NCI-H1436 (cell line): ENCODE data around the gene CHD5.

Experiments used
- DNase-seq: peaks from one replicate; lab custom pipeline; 2025; lab: John Stamatoyannopoulos, UW

Gene CHD5

GRCh38 chr1:6172549-6172948 lies 7.6 kb downstream of the CHD5 start:
- DNase-seq, result no peak

- DNase-seq, result peak; percentile 13
These were observed 8.5 kb downstream of the CHD5 start for GRCh38 chr1:6171548-6172124.

- DNase-seq, result no peak
These were observed 9.3 kb downstream of the CHD5 start for GRCh38 chr1:6170742-6171201.

GRCh38 chr1:6170116-6170741 lies 9.9 kb downstream of the CHD5 start:
- DNase-seq, result no peak

- DNase-seq, result no peak
These were observed 11.1 kb downstream of the CHD5 start for GRCh38 chr1:6168947-6169586.

GRCh38 chr1:6167391-6168303 lies 12.5 kb downstream of the CHD5 start:
- no peak for DNase-seq

- DNase-seq, result no peak
These were observed 13.3 kb downstream of the CHD5 start for GRCh38 chr1:6166655-6167390.

GRCh38 chr1:6166221-6166620 lies 13.9 kb downstream of the CHD5 start:
- DNase-seq, result no peak

GRCh38 chr1:6165441-6165985 lies 14.6 kb downstream of the CHD5 start:
- DNase-seq, result no peak

- DNase-seq, result no peak
These were observed 15.1 kb downstream of the CHD5 start for GRCh38 chr1:6165027-6165426.

- no peak for DNase-seq
These were observed 16.0 kb downstream of the CHD5 start for GRCh38 chr1:6163973-6164617.

GRCh38 chr1:6163191-6163972 lies 16.7 kb downstream of the CHD5 start:
- DNase-seq, result no peak

- no peak for DNase-seq
These were observed 17.3 kb downstream of the CHD5 start for GRCh38 chr1:6162773-6163172.

GRCh38 chr1:6162341-6162740 lies 17.8 kb downstream of the CHD5 start:
- DNase-seq, result no peak

GRCh38 chr1:6158181-6158580 lies 21.9 kb downstream of the CHD5 start:
- DNase-seq, result no peak

GRCh38 chr1:6157528-6158174 lies 22.5 kb downstream of the CHD5 start:
- DNase-seq, result peak; percentile 32

GRCh38 chr1:6157132-6157527 lies 23.0 kb downstream of the CHD5 start:
- no peak for DNase-seq

GRCh38 chr1:6154525-6155319 lies 25.4 kb downstream of the CHD5 start:
- DNase-seq, result no peak

GRCh38 chr1:6152882-6153281 lies 27.2 kb downstream of the CHD5 start:
- no peak for DNase-seq
